K562 (cell line): Measurements from ENCODE around the gene CPT1A. TPM values are rescaled to one million over a fixed set of nuclear protein-coding genes. Genes with fewer than 3 reads are reported as not detected.

Experiments used
- ATAC-seq: fragments of 200-7000 bp; cut with Tn5 transposase; 3 replicates; pipeline ENCODE4 v1.9.1; 2020; ENCODE audit warnings: moderate library complexity
- BruUV-seq: library from RNA; stranded (reverse); fragments of 400-500 nt; replicated peaks from 2 replicates; lab custom pipeline; 2021; lab: Mats Ljungman, UMichigan
- CTCF ChIA-PET: fragments of 300-600 bp; formaldehyde crosslinking; extraction: SDS; loops from one replicate; lab custom pipeline; 2021; ENCODE audit warnings: low intra/inter-chr PET ratio; lab: Yijun Ruan, JAX
- POLR2A ChIA-PET: fragments of 300-600, 350-650 bp; sonication (Branson Sonifier 250); formaldehyde crosslinking; extraction: SDS; loops from one replicate; lab custom pipeline; 2021; ENCODE audit warnings: antibody characterized with exemption, inconsistent platforms; lab: Yijun Ruan, JAX
- DNase-seq, 4 experiments: peaks; one replicate each; pipeline versions ENCODE4 v3.0.0 to v3.0.0-alpha.2; 2011 to 2018; ENCODE audit warnings: low spot score in 3 of 4, mixed read lengths in 3 of 4; ENCODE audit errors: extremely low read depth in 1 of 4
- FAIRE-seq: peaks from 2 replicates; lab custom pipeline; 2011; peaks lifted over from hg19 to GRCh38; lab: Jason Lieb, UNC
- H2AFZ ChIP-seq: 2 replicates; pipeline ENCODE4 v1.6.0; 2011; ENCODE audit warnings: low read depth, low read length, control low read depth, inconsistent platforms
- H3K27ac ChIP-seq: fragments of 200-600 bp; 3 replicates; pipeline ENCODE4 v1.8.0; 2011; ENCODE audit warnings: low read depth, mild to moderate bottlenecking, control low read depth, inconsistent platforms, low read length, moderate library complexity, mixed read lengths; ENCODE audit errors: extremely low read depth
- H3K27me3 ChIP-seq, 2 experiments: fragments of 300-600 bp in 1 of 2; 2 replicates in 1 of 2; 3 replicates in 1 of 2; pipeline versions ENCODE4 v1.6.0 to v1.8.0; 2011; ENCODE audit warnings: inconsistent platforms in 2 of 2, low read length in 2 of 2, mild to moderate bottlenecking in 1 of 2, mixed read lengths in 1 of 2, moderate library complexity in 1 of 2; ENCODE audit not compliant: control insufficient read depth in 2 of 2, insufficient read depth in 2 of 2
- H3K36me3 ChIP-seq: fragments of 300-600 bp; 3 replicates; pipeline ENCODE4 v1.8.0; 2011; ENCODE audit warnings: mild to moderate bottlenecking, low read length, inconsistent platforms; ENCODE audit not compliant: control insufficient read depth, insufficient read depth
- H3K4me1 ChIP-seq, 2 experiments: fragments of 200-600 bp in 1 of 2; replicated peaks in 1 of 2; 2 replicates in 1 of 2; 3 replicates in 1 of 2; pipeline versions ENCODE4 v1.5.1 to v1.8.0; 2011; ENCODE audit warnings: inconsistent platforms in 2 of 2, low read length in 2 of 2, mild to moderate bottlenecking in 1 of 2, mixed read lengths in 1 of 2, moderate library complexity in 1 of 2; ENCODE audit not compliant: control insufficient read depth in 2 of 2, insufficient read depth in 2 of 2
- H3K4me2 ChIP-seq: 2 replicates; pipeline ENCODE4 v1.6.1; 2011; ENCODE audit warnings: low read length, control low read depth, inconsistent platforms, mixed read lengths; ENCODE audit not compliant: insufficient read depth
- H3K4me3 ChIP-seq: fragments of 200-600 bp; sonication (generic), shearing (Covaris generic); 2 replicates; pipeline ENCODE4 v1.5.1; 2016; ENCODE audit warnings: control low read depth, inconsistent platforms
- H3K79me2 ChIP-seq: fragments of 200-600 bp; 3 replicates; pipeline ENCODE4 v1.8.0; 2011; ENCODE audit warnings: low read length, inconsistent platforms; ENCODE audit not compliant: control insufficient read depth, insufficient read depth
- H3K9ac ChIP-seq, 2 experiments: 2 replicates each; pipeline versions ENCODE4 v1.6.0 to v1.6.1; 2011; ENCODE audit warnings: low read depth in 2 of 2, low read length in 2 of 2, control low read depth in 1 of 2, inconsistent platforms in 1 of 2, mild to moderate bottlenecking in 1 of 2, mixed read lengths in 1 of 2; ENCODE audit not compliant: insufficient read depth in 1 of 2
- H3K9me1 ChIP-seq: one replicate; pipeline ENCODE4 v1.6.0; 2011; ENCODE audit warnings: inconsistent platforms, mild to moderate bottlenecking, low read length, moderate library complexity; ENCODE audit not compliant: control insufficient read depth, insufficient read depth
- H3K9me3 ChIP-seq: replicated peaks from 2 replicates; pipeline ENCODE4 v1.5.1; 2011; ENCODE audit warnings: low read depth, low read length, inconsistent platforms; ENCODE audit not compliant: control insufficient read depth, insufficient read depth
- H4K20me1 ChIP-seq: replicated peaks from 2 replicates; pipeline ENCODE4 v1.6.1; 2011; ENCODE audit warnings: low read length, inconsistent platforms, mixed read lengths; ENCODE audit not compliant: control insufficient read depth, insufficient read depth
- CCAR2 ChIP-seq: fragments of 200-400 bp; formaldehyde crosslinking; IDR thresholded peaks from 2 replicates; pipeline ENCODE4 v1.6.1; 2017; ENCODE audit warnings: mild to moderate bottlenecking, low read depth, low read length
- CREM ChIP-seq: IDR thresholded peaks from 2 replicates; pipeline ENCODE4 v1.6.1; 2014; ENCODE audit warnings: antibody characterized with exemption, low read depth
- EHMT2 ChIP-seq: fragments of 450-650 bp; IDR thresholded peaks from 2 replicates; pipeline ENCODE4 v1.6.1; 2018; ENCODE audit warnings: antibody characterized with exemption
- ELF1 ChIP-seq: fragments of 200-800 bp; sonication (Bioruptor generic); IDR thresholded peaks from 2 replicates; pipeline ENCODE4 v1.6.1; 2016; ENCODE audit warnings: missing genetic modification characterization, missing compliant biosample characterization
- MAFK ChIP-seq: IDR thresholded peaks from 2 replicates; pipeline ENCODE4 v1.6.1; 2011; ENCODE audit warnings: low read length, improper control_type of control experiment
- MCM3 ChIP-seq: fragments of 450-650 bp; IDR thresholded peaks from 2 replicates; pipeline ENCODE4 v1.6.1; 2016
- MED1 ChIP-seq: sonication (generic); formaldehyde crosslinking; IDR thresholded peaks from 2 replicates; pipeline ENCODE4 v1.8.1; 2023; ENCODE audit warnings: missing genetic modification reagents, borderline replicate concordance
- NFE2 ChIP-seq: IDR thresholded peaks from 2 replicates; pipeline ENCODE4 v1.6.1; 2014; ENCODE audit warnings: antibody characterized with exemption, low read depth
- SIN3A ChIP-seq, 2 experiments: fragments of 150-350 bp in 1 of 2; IDR thresholded peaks; 2 replicates each; pipeline ENCODE4 v1.6.1; 2011 to 2016; ENCODE audit warnings: borderline replicate concordance in 2 of 2, low read depth in 2 of 2, low read length in 2 of 2, mild to moderate bottlenecking in 2 of 2, moderate library complexity in 2 of 2; ENCODE audit not compliant: control insufficient read depth in 1 of 2
- SP2 ChIP-seq: IDR thresholded peaks from 2 replicates; pipeline ENCODE4 v1.6.1; 2011; ENCODE audit warnings: mild to moderate bottlenecking, low read depth, low read length, moderate library complexity; ENCODE audit not compliant: poor library complexity, severe bottlenecking; ENCODE audit errors: extremely low read depth
- SRF ChIP-seq, 2 experiments: fragments of 250-450, 450-650 bp in 1 of 2; sonication (Bioruptor Pico) in 1 of 2; sonication (generic) in 1 of 2; formaldehyde crosslinking; IDR thresholded peaks; 2 replicates each; pipeline versions ENCODE4 v1.5.0 to v1.5.1; 2020 to 2022; ENCODE audit warnings: mild to moderate bottlenecking in 1 of 2, missing genetic modification reagents in 1 of 2
- STAG1 ChIP-seq: sonication (generic); formaldehyde crosslinking; IDR thresholded peaks from 2 replicates; pipeline ENCODE4 v1.5.0; 2020; ENCODE audit warnings: missing genetic modification reagents, borderline replicate concordance
- WHSC1 ChIP-seq: IDR thresholded peaks from one replicate; pipeline ENCODE4 v1.6.1; 2012; ENCODE audit warnings: low read length, control low read depth, inconsistent platforms
- YBX1 ChIP-seq: fragments of 450-650 bp; IDR thresholded peaks from 2 replicates; pipeline ENCODE4 v1.7.1; 2016; ENCODE audit warnings: mild to moderate bottlenecking
- ZNF583 ChIP-seq: fragments of 250-450 bp; sonication (Bioruptor Pico); IDR thresholded peaks from 2 replicates; pipeline ENCODE4 v1.4.0; 2020
- WGBS: fragments of 100-300 bp; shearing (Covaris generic); methylation state at CpG from one replicate; pipeline ENCODE4 v1.1.6; 2016; ENCODE audit warnings: low coverage, mixed read lengths; ENCODE audit not compliant: insufficient coverage; ENCODE audit errors: missing lambda C conversion rate; 5-methylcytosine and 5-hydroxymethylcytosine counted together
- in situ Hi-C: fragments of 300-500 bp; cut with MboI; formaldehyde crosslinking; loops from 4 replicates; pipeline ENCODE4 v1.15.0; 2018; ENCODE audit warnings: inconsistent platforms, mixed read lengths
- intact Hi-C: fragments of 100-400 bp; cut with micrococcal nuclease; formaldehyde crosslinking; loops from 2 replicates; pipeline ENCODE4 v1.14.2; 2022
- polyA plus RNA-seq, 8 experiments: library from polyadenylated mRNA; depleted of rRNA in 4 of 8; stranded (reverse) in 5 of 8; unstranded in 3 of 8; fragments of >200 nt; fragmentation: Nextera tagmentation in 2 of 8; fragmentation: Illumina TruSeq in 1 of 8; extraction: Ambion mirVana in 2 of 8; extraction: Trizol in 1 of 8; gene quantifications; 2 replicates each; pipeline versions ENCODE4 v1.2.1 to v1.2.3, GENCODE V29; 2011 to 2014; ENCODE audit warnings: inconsistent platforms in 1 of 8, missing spikeins in 1 of 8
- total RNA-seq, 7 experiments: library from RNA; depleted of rRNA in 6 of 7; stranded (reverse); fragments of >200 nt in 6 of 7; fragmentation: Illumina TruSeq in 2 of 7; extraction: Trizol in 2 of 7; gene quantifications; 2 replicates each; pipeline versions ENCODE4 v1.2.1 to v1.2.3, GENCODE V29; 2011 to 2021; ENCODE audit warnings: low replicate concordance in 1 of 7
- TF ChIP-seq, protein P1 (sequence below): fragments of 250-450 bp; sonication (Bioruptor Pico); IDR thresholded peaks from 2 replicates; pipeline ENCODE4 v1.8.0; 2022; ENCODE audit warnings: moderate library complexity, mild to moderate bottlenecking, inconsistent platforms

The CPT1A gene
- total and polyA plus RNA-seq, 9 of the 15 experiments (the other 6 are each of a cell fraction or from before 2014, with no cell fraction given) = 2.6 to 29.1 (median 12.3) TPM

DNA sequence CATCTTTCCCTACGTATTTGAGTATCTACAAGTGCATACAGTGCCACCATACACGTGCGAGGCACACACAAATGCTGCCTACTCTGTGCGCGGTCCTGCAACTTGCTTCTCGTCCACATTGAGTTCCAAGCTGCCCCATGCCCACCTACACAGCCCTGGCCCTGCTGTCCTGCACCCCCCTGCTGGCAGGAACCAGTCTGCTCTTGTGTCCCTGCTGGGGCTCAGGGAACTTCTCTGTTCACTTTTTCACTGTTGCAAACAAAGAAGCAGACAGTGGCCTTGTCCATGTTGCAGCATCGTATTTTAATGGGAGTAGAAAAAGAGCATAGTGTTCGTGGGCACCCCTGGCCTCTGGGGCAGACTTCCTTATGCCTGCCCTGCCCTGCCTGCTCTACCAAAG, 14.0 kb downstream of the CPT1A start:
- H3K4me3 ChIP-seq = no peak overlapping the region
- no peak overlapping the region for H3K4me2 ChIP-seq
- no peak overlapping the region for H2AFZ ChIP-seq
- DNase-seq (no peak), FAIRE-seq (no peak), ATAC-seq (peak; percentile 31; the same call in 1 of the 3 replicates)
- H3K79me2 ChIP-seq = no peaks in the 10 kb centered on the region
- POLR2A ChIA-PET = interaction anchor here (0.6 to 0.7 kb wide), 2 partner anchors 17 to 144 kb away, joined by 3 read pairs; no protein-coding TSS in a partner anchor
- in situ Hi-C loops = loop anchor here (25.0 kb wide), 1 partner anchor 835 kb away; no protein-coding TSS in a partner anchor
- H4K20me1 ChIP-seq = no peaks in the 10 kb centered on the region
- TF ChIP-seq NFE2 (no peak), STAG1 (no peak), SIN3A (IDR thresholded peaks at IDR 0.05; ENCODE audit: borderline replicate concordance in 2 of 2, control insufficient read depth in 1 of 2, low read depth in 2 of 2, low read length in 2 of 2) (no peak), MAFK (no peak)
- peaks cover 0 to 19% of the 10 kb centered on the region in 2 experiments; a peak in 2 of 5 replicates for H3K4me1 ChIP-seq
- BruUV-seq = no TSS peak
- H3K27me3 ChIP-seq = no peaks in the 10 kb centered on the region
- intact Hi-C loops = no loop called here
- H3K9me1 ChIP-seq = no peaks in the 10 kb centered on the region
- 0 out of 4 replicates have a peak overlapping the region, but pooled peaks of 1 of the 2 experiments have one; percentile 43 for H3K9ac ChIP-seq
- H3K27ac ChIP-seq = no peak overlapping the region
- CTCF ChIA-PET = no interaction called here
- WGBS = 73% methylated on average over 8 of the region's 8 CpGs
- H3K36me3 ChIP-seq = peaks cover 4% of the 10 kb centered on the region; the same call in 1 of the 3 replicates
- H3K9me3 ChIP-seq = no peaks in the 10 kb centered on the region

DNA sequence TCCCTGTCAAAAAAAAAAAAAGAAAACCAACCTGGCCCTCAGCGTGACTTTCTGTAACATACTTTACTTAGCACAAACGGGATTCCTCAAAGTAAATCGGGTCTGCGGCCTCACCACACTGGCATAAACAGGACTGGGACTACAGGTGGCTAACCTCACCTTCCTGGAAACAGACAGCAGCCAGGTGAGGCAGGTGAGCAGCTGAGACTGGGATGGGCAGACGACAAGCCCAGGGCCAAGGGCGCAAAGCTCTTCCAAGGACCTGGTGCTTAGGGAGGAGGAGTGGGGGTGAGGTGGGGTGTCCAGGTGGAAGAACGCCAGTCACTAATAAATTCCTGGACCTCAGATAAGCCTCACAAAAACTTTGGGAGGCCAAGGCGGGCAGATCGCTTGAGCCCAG, 15.0 kb downstream of the CPT1A start:
- Histone ChIP-seq H4K20me1 (no peaks in the 10 kb centered on the region), H3K4me1 (peaks cover 0 to 19% of the 10 kb centered on the region in 2 experiments; a peak in 2 of 5 replicates), H3K79me2 (no peaks in the 10 kb centered on the region), H3K4me3 (no peak overlapping the region), H3K9me3 (no peaks in the 10 kb centered on the region), H3K27ac (no peak overlapping the region), H3K36me3 (peaks cover 4% of the 10 kb centered on the region; the same call in 1 of the 3 replicates), H3K9ac (no peak overlapping the region), H2AFZ (no peak overlapping the region)
- POLR2A ChIA-PET = no interaction called here
- no TSS peak for BruUV-seq
- 91% methylated on average over 8 of the region's 9 CpGs for WGBS
- DNase-seq (no peak), ATAC-seq (no peak)
- intact Hi-C loops (no loop called here), in situ Hi-C loops (loop anchor here (25.0 kb wide), 1 partner anchor 836 kb away; no protein-coding TSS in a partner anchor)
- CTCF ChIA-PET = no interaction called here
- TF ChIP-seq SRF (CRISPR knock-in tag; IDR thresholded peaks at IDR 0.05) (no peak), SP2 (no peak), CREM (no peak), ELF1 (no peak), YBX1 (no peak), MCM3 (no peak), ZNF583 (no peak), MED1 (CRISPR knock-in tag) (no peak), CCAR2 (no peak), WHSC1 (no peak), EHMT2 (no peak)
- TF ChIP-seq, protein P1, sequence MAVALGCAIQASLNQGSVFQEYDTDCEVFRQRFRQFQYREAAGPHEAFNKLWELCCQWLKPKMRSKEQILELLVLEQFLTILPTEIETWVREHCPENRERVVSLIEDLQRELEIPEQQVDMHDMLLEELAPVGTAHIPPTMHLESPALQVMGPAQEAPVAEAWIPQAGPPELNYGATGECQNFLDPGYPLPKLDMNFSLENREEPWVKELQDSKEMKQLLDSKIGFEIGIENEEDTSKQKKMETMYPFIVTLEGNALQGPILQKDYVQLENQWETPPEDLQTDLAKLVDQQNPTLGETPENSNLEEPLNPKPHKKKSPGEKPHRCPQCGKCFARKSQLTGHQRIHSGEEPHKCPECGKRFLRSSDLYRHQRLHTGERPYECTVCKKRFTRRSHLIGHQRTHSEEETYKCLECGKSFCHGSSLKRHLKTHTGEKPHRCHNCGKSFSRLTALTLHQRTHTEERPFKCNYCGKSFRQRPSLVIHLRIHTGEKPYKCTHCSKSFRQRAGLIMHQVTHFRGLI (CRISPR knock-in tag) = no peak
- TF ChIP-seq, all 486 proteins: peak for 0
- Histone ChIP-seq H3K9me1 (peaks cover 2% of the 10 kb centered on the region), H3K27me3 (no peaks in the 10 kb centered on the region), H3K4me2 (no peak overlapping the region)
- no peak for FAIRE-seq
